K562 (cell line): ENCODE results near the gene DOK7.

Source experiments
- CBFA2T3 ChIP-seq: fragments of 450-650 bp; IDR thresholded peaks from 2 replicates; pipeline ENCODE4 v1.6.1; 2017
- MAFG ChIP-seq: fragments of 450-650 bp; conservative IDR thresholded peaks from 2 replicates; pipeline ENCODE4 v1.6.1; 2016; ENCODE audit warnings: missing genetic modification characterization, missing compliant biosample characterization
- NR3C1 ChIP-seq: sonication (generic); formaldehyde crosslinking; IDR thresholded peaks from 2 replicates; pipeline ENCODE4 v1.8.1; 2022; ENCODE audit warnings: missing genetic modification reagents
- TF ChIP-seq, protein P1 (sequence below): sonication (generic); formaldehyde crosslinking; IDR thresholded peaks from 2 replicates; pipeline ENCODE4 v1.8.0; 2022; ENCODE audit warnings: missing genetic modification reagents, mild to moderate bottlenecking, borderline replicate concordance

- TF ChIP-seq, protein P1, sequence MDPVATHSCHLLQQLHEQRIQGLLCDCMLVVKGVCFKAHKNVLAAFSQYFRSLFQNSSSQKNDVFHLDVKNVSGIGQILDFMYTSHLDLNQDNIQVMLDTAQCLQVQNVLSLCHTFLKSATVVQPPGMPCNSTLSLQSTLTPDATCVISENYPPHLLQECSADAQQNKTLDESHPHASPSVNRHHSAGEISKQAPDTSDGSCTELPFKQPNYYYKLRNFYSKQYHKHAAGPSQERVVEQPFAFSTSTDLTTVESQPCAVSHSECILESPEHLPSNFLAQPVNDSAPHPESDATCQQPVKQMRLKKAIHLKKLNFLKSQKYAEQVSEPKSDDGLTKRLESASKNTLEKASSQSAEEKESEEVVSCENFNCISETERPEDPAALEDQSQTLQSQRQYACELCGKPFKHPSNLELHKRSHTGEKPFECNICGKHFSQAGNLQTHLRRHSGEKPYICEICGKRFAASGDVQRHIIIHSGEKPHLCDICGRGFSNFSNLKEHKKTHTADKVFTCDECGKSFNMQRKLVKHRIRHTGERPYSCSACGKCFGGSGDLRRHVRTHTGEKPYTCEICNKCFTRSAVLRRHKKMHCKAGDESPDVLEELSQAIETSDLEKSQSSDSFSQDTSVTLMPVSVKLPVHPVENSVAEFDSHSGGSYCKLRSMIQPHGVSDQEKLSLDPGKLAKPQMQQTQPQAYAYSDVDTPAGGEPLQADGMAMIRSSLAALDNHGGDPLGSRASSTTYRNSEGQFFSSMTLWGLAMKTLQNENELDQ (CRISPR knock-in tag): no peak
- TF ChIP-seq NR3C1 (CRISPR knock-in tag) (no peak), CBFA2T3 (no peak), MAFG (tag) (no peak)
Measured at GRCh38 chr4:3431446-3431993, 31.6 kb upstream of the DOK7 start.
